HG02870 (cell line): ENCODE results near the gene SHLD3.
"Not testable (repeated sequence)": the region's sequence is repeated elsewhere in the genome, so short reads cannot be mapped to it uniquely, and the experiment has no call there.

ENCODE experiments used
- ATAC-seq: cut with Tn5 transposase; IDR thresholded peaks from one replicate; pipeline ENCODE4 v1.9.1; 2021; ENCODE audit warnings: mild to moderate bottlenecking, moderate library complexity; ENCODE audit not compliant: unreplicated experiment

SHLD3 gene

GRCh38 chr5:65624571-65625555 is at the start of gene SHLD3, which contains the start of gene TRAPPC13:
SHLD3 (plus strand) TSS chr5:65625027; CDS start chr5:65629588, 4,561 bp downstream.
TRAPPC13 (plus strand) TSS chr5:65625027; CDS start chr5:65625061, 34 bp downstream.
- ATAC-seq: peak; percentile 78

- ATAC-seq: no peak
These were observed 47.7 kb upstream of the SHLD3 start for GRCh38 chr5:65577141-65577540.

GRCh38 chr5:65588694-65589093 is 36.1 kb upstream of the SHLD3 start:
- no peak for ATAC-seq

- not testable (repeated sequence) for ATAC-seq
These were observed 23.1 kb upstream of the SHLD3 start for GRCh38 chr5:65601761-65602160.

- no peak for ATAC-seq
These were observed 13.3 kb upstream of the SHLD3 start for GRCh38 chr5:65611524-65611923.

GRCh38 chr5:65612298-65612907 is 12.4 kb upstream of the SHLD3 start:
- no peak for ATAC-seq

- ATAC-seq: no peak
These were observed 4.8 kb upstream of the SHLD3 start for GRCh38 chr5:65620021-65620420.

GRCh38 chr5:65621961-65622360 is 2.9 kb upstream of the SHLD3 start:
- ATAC-seq: not testable (repeated sequence)

GRCh38 chr5:65623482-65623881 is 1.3 kb upstream of the SHLD3 start:
- no peak for ATAC-seq

- ATAC-seq: peak; percentile 93
These were observed 729 bp upstream of the SHLD3 start, which contains the start of gene TRIM23 for GRCh38 chr5:65624025-65624570. TRIM23 (minus strand) TSS chr5:65624333; CDS start chr5:65624274, 59 bp downstream.

GRCh38 chr5:65625743-65626142 is 916 bp downstream of the SHLD3 start:
- no peak for ATAC-seq

GRCh38 chr5:65630981-65631380 is 6.2 kb downstream of the SHLD3 start:
- ATAC-seq: no peak

GRCh38 chr5:65640240-65640639 is 15.4 kb downstream of the SHLD3 start:
- no peak for ATAC-seq

GRCh38 chr5:65646938-65647337 is 22.1 kb downstream of the SHLD3 start:
- no peak for ATAC-seq

GRCh38 chr5:65647941-65648340 is 23.1 kb downstream of the SHLD3 start:
- no peak for ATAC-seq

- no peak for ATAC-seq
These were observed 26.3 kb downstream of the SHLD3 start for GRCh38 chr5:65651144-65651543.

- no peak for ATAC-seq
These were observed 29.9 kb downstream of the SHLD3 start for GRCh38 chr5:65654713-65655112.

- no peak for ATAC-seq
These were observed 39.1 kb downstream of the SHLD3 start for GRCh38 chr5:65663804-65664521.

- ATAC-seq: no peak
These were observed 43.9 kb downstream of the SHLD3 start for GRCh38 chr5:65668696-65669095.

- ATAC-seq: no peak
These were observed 48.0 kb downstream of the SHLD3 start for GRCh38 chr5:65672796-65673195.

GRCh38 chr5:65674749-65675148 is 49.9 kb downstream of the SHLD3 start:
- no peak for ATAC-seq
